Kidney capillary endothelial cell (primary cell): ENCODE results near the gene GLT1D1.

Experiments
- DNase-seq: peaks from one replicate; pipeline ENCODE4 v3.0.0-alpha.2; 2018; ENCODE audit warnings: low spot score

GLT1D1 gene

DNA sequence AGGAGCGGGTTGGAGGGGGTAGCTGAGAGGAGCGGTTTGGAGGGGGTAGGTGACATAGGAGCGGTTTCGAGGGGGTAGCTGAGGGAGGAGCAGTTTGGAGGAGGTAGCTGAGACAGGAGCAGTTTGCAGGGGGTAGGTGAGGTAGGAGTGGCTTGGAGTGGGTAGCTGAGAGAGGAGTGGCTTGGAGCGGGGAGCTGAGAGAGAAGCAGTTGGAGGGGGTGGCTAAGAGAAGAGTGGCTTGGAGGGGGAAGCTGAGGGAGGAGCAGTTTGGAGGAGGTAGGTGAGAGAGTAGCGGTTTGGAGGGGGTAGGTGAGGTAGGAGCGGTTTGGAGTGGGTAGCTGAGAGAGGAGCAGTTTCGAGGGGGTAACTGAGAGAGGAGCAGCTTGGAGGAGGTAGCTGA, 152.1 kb downstream of the GLT1D1 start:
- no peak for DNase-seq

DNA sequence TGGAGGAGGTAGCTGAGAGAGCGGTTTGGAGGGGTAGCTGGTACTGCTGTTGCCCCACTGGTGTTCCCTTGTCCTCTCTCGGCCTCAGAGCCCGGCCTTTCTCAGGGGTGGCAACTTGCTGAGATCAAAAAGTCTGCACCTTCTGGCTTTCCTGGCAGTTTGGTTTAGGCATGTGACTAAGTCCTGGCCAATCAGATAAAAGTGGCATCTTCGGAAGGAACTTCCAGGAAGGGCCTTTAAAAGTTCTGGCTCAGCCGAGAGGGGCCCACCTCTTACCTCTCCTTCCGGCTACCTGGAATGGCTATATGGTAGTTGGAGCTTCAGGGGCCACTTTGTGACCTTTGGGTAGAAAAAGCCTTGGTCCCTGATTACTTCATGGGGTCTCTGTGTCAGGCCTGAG, 152.6 kb downstream of the GLT1D1 start:
- no peak for DNase-seq

DNA sequence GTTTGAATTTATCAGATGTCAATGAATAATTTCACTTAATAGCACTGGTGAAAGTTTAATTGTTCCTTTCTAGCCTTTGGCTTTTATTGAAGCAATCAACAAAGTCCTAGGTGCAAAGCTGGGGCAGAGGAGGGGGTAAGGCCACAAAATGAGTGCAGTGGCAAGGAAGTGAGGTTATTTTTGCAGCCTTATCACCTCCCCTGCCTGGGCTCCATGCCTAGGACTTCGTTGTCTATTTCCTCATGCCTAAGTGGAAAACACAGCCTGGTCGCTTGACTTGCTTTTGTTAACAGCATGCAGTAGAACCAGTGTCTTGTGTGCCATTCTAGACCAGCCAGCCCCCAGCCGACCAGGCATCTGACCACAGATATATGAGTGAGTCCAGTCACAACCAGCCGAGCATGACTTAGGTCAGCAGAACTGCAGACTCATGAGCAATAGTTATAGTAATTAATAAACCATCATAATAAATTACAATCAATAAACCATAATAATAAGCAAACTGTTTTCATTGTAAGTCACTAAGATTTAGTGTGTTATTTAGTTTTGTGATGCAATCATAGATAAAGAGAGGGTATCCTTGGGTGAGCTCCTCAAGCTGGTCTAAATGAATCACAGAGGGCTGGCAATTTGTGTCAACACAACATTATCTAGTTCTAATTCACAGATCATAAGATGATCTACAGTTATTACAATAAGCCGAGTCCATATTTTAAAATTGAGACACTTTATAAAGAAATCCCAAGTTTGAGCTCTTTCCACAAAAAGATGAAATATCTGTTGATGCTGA, 156.8 kb downstream of the GLT1D1 start:
- DNase-seq: no peak

DNA sequence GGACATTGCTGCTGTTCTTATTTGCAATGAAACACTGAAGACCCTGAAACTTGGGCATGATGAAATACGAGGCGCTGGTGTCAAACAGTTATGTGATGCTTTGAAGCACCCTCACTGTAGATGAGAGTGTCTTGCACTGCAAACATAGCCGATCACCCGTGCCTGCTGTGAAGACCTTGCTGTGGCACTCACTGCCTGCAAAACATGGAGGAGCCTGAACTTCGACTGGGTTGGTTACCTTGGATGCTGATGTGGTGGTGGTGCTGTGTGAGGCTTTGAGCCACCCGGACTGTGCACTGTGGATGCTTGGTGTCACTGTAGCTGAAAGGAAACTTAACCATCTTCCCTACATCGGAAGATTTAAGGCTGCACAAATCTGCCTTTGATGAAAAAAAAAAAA, 162.9 kb downstream of the GLT1D1 start:
- DNase-seq: no peak

DNA sequence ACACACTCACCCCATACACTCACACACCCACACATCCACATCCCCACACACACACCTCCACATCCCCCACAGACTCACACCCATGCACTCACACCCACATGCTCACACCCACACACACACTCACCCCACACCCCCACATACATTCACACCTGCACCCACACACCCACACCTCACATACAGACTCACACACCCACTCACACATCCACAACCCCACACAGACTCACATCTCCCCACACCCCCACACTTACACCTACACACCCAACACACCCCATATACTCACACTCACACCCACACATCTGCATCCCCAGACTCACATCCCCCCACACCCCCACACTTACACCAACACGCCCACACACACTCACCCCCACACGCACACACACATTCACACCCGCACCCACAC, 171.8 kb downstream of the GLT1D1 start:
- no peak for DNase-seq

DNA sequence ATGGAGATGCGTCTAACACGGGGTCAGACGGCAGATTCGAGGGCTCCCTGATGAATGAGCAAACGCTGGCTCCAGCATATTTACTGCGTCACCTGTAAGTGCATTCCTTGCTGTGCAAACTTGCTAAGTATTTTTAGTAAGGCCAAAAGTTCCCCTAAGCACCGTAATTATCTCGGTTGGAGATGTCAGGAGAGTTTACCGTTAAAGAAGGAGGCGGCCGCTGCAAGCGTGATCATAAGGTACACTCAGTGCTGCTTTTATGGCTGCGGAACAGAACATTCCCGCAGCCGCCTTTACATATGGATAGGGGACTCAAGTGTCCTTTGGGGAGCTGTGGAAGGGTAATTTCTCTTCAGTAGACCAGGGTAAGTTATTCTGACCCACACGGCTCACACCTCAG, 175.6 kb downstream of the GLT1D1 start:
- no peak for DNase-seq
